Motor neuron (in vitro differentiated cells): ENCODE data around the gene LYG2. TPM values are rescaled to one million over a fixed set of nuclear protein-coding genes. Genes with fewer than 3 reads are reported as not detected.
"Not testable (repeated sequence)": the region's sequence is repeated elsewhere in the genome, so short reads cannot be mapped to it uniquely, and the experiment has no call there.

Experiments
- ATAC-seq, 8 experiments: fragments of 200-7000 bp; cut with Tn5 transposase; replicated peaks in 6 of 8; 2 replicates each; pipeline ENCODE4 v1.8.0; 2021; ENCODE audit warnings: mild to moderate bottlenecking in 8 of 8, moderate library complexity in 8 of 8
- H3K27ac ChIP-seq, 2 donors: fragments of 250-450 bp; sonication (Bioruptor Pico); 2 replicates each; pipeline ENCODE4 v1.9.0; 2021; ENCODE audit warnings: antibody characterized with exemption in 2 of 2, mild to moderate bottlenecking in 2 of 2, moderate library complexity in 1 of 2
- H3K4me1 ChIP-seq, 2 donors: fragments of 250-450 bp; sonication (Bioruptor Pico); replicated peaks in 1 of 2; 2 replicates each; pipeline ENCODE4 v1.6.1; 2021; ENCODE audit warnings: antibody characterized with exemption in 2 of 2, mild to moderate bottlenecking in 2 of 2, moderate library complexity in 1 of 2
- H3K4me3 ChIP-seq, 5 donors: fragments of 250-450 bp; sonication (Bioruptor Pico); 2 replicates each; pipeline ENCODE4 v1.9.0; 2021; ENCODE audit warnings: antibody characterized with exemption in 5 of 5, mild to moderate bottlenecking in 5 of 5, moderate library complexity in 4 of 5
- WGBS, 10 experiments: fragments of 450-650 bp; shearing (Covaris generic); methylation state at CpG; one replicate each; pipeline ENCODE4 v1.0.0; 2022; 5-methylcytosine and 5-hydroxymethylcytosine counted together
- in situ Hi-C, 9 experiments: fragments of 400-800 bp; cut with MboI; loops; one replicate each; pipeline ENCODE4 v1.15.0; 2021; ENCODE audit warnings: low sequenced_read_pairs in 9 of 9, low pct_unique_long_range_greater_than_20kb in 2 of 9; ENCODE audit not compliant: unreplicated experiment in 9 of 9
- total RNA-seq, 8 experiments: library from RNA; unstranded; fragments of 300-600 nt; gene quantifications; 2 replicates each; pipeline versions ENCODE4 v1.2.3 to v1.2.4, GENCODE V29; 2022

The LYG2 gene
- total RNA-seq: 1 to 10 TPM in 1 of 8 experiments, under 1 TPM in 1, not detected in 6; 0.41 to 1.6 TPM

DNA sequence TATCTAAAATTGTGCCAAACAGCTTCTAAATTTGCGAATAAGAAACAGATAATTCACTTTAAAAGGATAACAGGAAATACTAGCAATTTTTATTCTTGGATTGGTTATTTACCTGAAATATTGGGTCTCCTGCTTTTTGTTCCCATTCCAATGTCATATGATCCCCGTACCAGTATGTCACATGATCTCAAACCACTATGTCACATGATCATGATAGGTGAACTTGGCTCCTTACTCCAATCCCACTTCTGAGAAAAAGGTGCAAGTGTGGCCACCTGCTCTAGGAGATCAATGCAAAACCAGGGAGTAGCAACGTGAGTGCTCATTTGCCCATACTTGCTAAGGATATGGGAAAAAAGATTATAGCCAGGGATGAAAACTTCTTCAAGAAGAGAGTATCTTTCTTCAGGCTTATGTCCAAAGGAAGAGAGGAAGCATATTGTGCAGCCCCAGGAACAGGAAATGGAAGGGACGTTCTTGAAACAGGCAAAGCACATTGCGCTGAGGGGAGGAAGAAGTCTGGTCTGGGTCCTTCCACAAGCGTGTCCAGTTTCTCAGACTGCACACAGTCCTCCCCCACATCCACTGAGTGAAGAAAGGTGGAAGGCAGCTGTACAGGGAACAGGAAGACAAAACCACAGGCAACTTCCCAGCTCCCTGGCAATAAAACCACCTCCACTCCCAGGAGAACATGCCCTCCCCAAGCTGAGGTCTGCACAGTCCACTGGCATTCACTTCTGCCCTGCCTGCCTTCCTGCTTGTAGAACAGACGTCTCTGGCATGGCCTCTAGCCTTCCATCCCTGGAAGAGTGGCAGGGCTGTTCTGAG lies at the start of gene LYG2:
LYG2 (minus strand) TSS at position 176 of the 828 bp plus-strand sequence. CDS start 1,406 bp downstream, outside the sequence.
- in situ Hi-C loops: no loop called here
- no peak for ATAC-seq
- Histone ChIP-seq H3K27ac (no peak within 1 kb of the TSS), H3K4me1 (no peaks in the 10 kb centered on the region), H3K4me3 (no peak within 1 kb of the TSS)
- 44 to 100% (median 88%) methylated on average over 1 to 6 of the region's 7 CpGs; no CpG with 5 or more reads in 1 of the 10 experiments for WGBS, 10 experiments

- H3K27ac ChIP-seq, H3K4me1 ChIP-seq, in situ Hi-C loops, ATAC-seq, H3K4me3 ChIP-seq: not testable (repeated sequence)
- 100% methylated on average over 1 of the region's 2 CpGs; no CpG with 5 or more reads in 9 of the 10 experiments for WGBS, 10 experiments
Observed at GRCh38 chr2:99301097-99301496, 45.6 kb upstream of the LYG2 start, which contains the start of gene LYG1. Gene LYG1 (minus strand): TSS chr2:99301197. CDS start chr2:99295670, 5,527 bp downstream.

GRCh38 chr2:99299580-99299979 lies 44.1 kb upstream of the LYG2 start:
- no peaks in the 10 kb centered on the region for H3K4me1 ChIP-seq
- H3K27ac ChIP-seq: no peak overlapping the region
- no peak overlapping the region for H3K4me3 ChIP-seq
- 79 to 100% (median 93%) methylated on average over 3 to 7 of the region's 7 CpGs for WGBS, 10 experiments
- in situ Hi-C loops: no loop called here
- no peak for ATAC-seq

DNA sequence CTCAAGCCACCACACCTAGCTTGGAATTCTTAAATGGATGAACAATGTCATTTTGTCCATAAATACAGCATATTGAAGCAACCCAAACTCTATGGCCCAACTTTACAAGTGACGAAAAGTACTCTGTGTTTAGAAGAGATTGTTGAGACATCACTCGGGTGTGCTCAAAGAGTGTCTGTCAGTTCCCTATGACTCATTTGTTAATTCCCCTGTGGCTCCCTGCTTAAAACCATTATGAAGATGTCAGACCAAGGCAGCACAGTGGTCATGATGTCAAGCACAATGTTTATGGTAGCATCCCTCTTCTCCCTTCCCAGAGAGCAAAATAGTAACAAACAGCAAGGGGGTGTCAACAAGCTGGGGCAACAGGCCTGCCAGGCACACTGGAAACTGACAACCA lies 42.5 kb upstream of the LYG2 start:
- peak in 2 of 8 experiments; percentile 97 to 100 for ATAC-seq
- WGBS, 10 experiments: 40 to 100% (median 90%) methylated on average over 1 to 2 of the region's 2 CpGs; no CpG with 5 or more reads in 1 of the 10 experiments
- no peak overlapping the region for H3K27ac ChIP-seq
- no peaks in the 10 kb centered on the region for H3K4me1 ChIP-seq
- in situ Hi-C loops: no loop called here
- H3K4me3 ChIP-seq: no peak overlapping the region

GRCh38 chr2:99285526-99285925 lies 30.1 kb upstream of the LYG2 start:
- no peak for ATAC-seq

DNA sequence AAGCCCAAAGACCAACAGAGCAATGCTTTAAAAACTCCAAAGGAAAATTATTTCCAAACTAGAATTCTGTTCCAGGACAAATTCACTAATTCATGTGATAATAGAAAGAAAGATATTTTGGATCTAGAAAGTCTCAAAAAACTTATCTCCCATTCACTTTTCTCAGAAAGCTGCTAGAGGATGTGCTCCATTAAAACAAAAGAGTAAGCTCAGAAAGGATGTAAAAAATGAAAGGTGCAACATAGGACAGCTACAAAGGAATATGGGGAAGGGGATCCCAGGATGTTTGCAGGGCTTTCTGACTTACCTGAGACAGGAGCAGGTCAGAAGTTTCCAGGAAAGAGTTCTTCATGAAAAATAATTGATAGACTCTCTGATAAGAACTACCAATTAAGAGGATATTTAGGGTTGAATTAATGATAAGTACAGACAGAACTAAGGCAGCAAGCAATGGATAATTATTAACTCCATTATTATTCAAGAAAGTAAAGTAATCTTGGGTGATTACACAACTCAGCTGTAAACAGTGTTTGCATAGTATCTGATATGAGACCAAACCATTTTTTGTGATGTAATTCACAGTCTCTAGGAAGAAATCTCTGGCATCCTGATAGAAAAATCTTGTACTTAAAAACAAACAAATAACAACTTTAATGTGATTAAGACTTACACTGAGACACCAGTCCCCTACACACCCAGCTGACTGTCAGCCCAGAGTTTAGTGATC lies 24.7 kb upstream of the LYG2 start:
- in situ Hi-C loops: no loop called here
- no peak for ATAC-seq
- no peak overlapping the region for H3K27ac ChIP-seq
- H3K4me1 ChIP-seq: no peaks in the 10 kb centered on the region
- H3K4me3 ChIP-seq: no peak overlapping the region

More at GRCh38 chr2:99285526-99285925, 30.1 kb upstream of the LYG2 start:
- WGBS, 10 experiments: 93 to 100% (median 99%) methylated on average over 1 to 7 of the region's 7 CpGs; no CpG with 5 or more reads in 2 of the 10 experiments
- in situ Hi-C loops: no loop called here
- Histone ChIP-seq H3K4me3 (no peak overlapping the region), H3K4me1 (no peaks in the 10 kb centered on the region), H3K27ac (no peak overlapping the region)

DNA sequence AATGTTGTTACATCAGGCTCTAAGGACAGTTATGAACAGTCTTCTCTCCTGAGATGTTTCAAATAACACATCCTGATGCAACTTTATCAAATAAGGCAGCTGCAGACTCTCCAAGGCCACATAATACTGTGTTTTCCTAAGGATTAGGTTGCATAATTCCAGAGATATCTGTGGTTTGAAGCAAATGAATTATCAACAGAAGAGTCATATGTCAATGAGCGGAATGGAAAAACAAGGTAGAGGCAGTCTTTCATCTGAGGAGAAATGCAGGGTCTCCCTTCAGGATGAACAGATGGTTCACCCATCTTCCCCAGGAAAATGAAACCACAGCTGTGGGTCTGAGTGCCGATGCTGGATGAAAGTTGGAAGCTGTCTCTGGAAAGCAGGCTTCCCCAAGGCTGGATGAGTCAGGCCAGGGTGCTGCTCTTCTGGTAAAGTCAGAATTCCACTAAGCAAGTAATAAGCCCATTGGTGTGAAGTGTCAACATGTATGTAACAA lies 23.4 kb upstream of the LYG2 start:
- in situ Hi-C loops: no loop called here
- ATAC-seq: peak in 2 of 8 experiments; percentile 93 to 95
- WGBS, 10 experiments: 0 to 100% (median 83%) methylated on average over 1 to 2 of the region's 2 CpGs; no CpG with 5 or more reads in 3 of the 10 experiments
- H3K4me1 ChIP-seq: no peaks in the 10 kb centered on the region
- no peak overlapping the region for H3K27ac ChIP-seq
- no peak overlapping the region for H3K4me3 ChIP-seq

DNA sequence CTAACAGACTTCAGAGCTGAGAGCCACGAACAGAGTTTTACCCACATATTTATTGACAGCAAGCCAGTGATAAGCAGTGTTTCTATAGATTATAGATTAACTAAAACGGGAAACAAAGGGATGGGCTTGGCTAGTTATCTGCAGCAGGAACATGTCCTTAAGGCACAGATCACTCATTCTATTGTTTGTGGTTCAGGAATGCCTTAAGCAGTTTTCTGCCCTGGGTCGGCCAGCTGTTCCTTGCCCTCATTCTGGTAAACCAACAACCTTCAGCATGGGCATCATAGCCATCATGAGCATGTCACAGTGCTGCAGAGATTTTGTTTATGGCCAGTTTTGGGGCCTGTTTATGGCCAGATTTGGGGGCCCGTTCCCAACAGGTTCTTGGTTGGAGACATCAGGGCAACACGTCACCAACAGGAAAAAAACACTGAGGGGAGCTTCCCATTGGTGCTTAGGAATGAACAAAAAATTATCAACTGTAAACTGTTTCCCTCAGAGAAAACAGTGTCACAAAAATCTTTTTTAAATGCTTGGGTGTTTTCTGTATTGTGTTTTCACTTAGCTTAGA lies 22.8 kb upstream of the LYG2 start:
- H3K4me3 ChIP-seq, H3K27ac ChIP-seq, H3K4me1 ChIP-seq, ATAC-seq, in situ Hi-C loops: not testable (repeated sequence)
- 82 to 100% (median 91%) methylated on average over 2 to 5 of the region's 5 CpGs; no CpG with 5 or more reads in 3 of the 10 experiments for WGBS, 10 experiments

DNA sequence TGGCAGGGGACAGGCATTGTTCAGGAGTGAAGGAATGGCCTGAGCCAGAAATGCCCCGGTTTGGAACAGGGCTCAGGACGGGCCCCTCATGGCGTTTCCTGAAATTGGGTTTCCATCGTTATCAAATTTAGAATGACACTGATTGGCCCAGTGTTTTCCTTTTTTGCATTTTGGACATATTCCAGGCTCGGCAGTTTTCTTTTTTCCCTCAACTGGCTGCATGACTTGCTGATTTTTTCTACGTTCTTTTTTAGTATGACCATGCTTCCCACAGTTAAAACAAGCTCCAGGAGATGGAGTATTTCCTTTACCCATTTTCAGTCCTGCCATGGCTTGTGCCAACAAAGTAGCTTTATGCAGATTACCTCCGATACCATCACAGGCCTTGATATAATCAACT lies 20.4 kb upstream of the LYG2 start:
- in situ Hi-C loops: no loop called here
- WGBS, 10 experiments: 47 to 100% (median 83%) methylated on average over 1 to 7 of the region's 7 CpGs; no CpG with 5 or more reads in 1 of the 10 experiments
- no peaks in the 10 kb centered on the region for H3K4me1 ChIP-seq

DNA sequence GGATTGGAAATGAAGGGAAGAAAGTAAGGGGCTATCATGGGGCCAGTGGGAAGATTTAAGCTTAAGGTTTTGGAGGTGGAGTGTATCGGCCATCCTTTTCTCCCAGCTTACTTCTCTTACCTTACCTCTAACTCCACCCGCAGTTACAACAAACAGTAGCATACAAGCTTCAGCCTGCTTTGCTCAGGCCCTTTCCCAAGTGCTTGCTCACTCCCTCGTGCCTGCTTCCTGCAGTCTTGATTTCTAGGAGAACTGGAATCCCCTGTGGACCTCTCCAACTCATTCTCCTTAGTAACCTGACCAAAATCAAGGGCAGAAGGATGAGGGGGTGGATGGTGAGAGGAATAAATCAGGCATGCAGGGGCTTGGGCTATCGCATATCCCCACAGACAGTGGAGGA lies 5.8 kb upstream of the LYG2 start:
- Histone ChIP-seq H3K27ac (no peak overlapping the region), H3K4me3 (no peak overlapping the region), H3K4me1 (no peaks in the 10 kb centered on the region)
- 71 to 100% (median 91%) methylated on average over 1 to 3 of the region's 4 CpGs; no CpG with 5 or more reads in 2 of the 10 experiments for WGBS, 10 experiments
- no peak for ATAC-seq
- in situ Hi-C loops: no loop called here

More for the DNA sequence above, 20.4 kb upstream of the LYG2 start:
- H3K4me3 ChIP-seq: no peak overlapping the region
- ATAC-seq: no peak
- H3K27ac ChIP-seq: no peak overlapping the region

GRCh38 chr2:99260184-99260583 lies 4.7 kb upstream of the LYG2 start:
- no peak for ATAC-seq
- WGBS, 10 experiments: 79 to 100% (median 100%) methylated on average over 1 to 2 of the region's 2 CpGs; no CpG with 5 or more reads in 5 of the 10 experiments
- H3K27ac ChIP-seq: no peak overlapping the region

DNA sequence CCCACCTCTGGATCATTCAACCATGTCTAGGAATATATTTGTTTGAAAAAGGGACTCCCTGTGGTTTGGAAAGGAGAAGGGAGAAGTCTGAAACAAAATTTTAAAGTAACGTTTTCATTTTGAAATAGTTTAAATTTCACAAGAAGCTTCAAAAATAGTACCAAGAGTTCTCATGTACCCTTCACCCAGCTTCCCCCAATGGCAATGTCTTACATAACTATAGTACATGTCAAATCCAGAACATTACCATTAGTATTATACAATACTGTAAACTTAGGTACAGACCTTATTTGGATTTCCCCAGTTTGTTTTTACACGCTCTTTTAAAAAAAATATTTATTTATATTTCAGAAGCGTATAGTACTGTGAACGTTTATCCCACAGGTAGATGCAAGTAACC lies 4.0 kb upstream of the LYG2 start:
- in situ Hi-C loops: no loop called here
- Histone ChIP-seq H3K4me3 (no peak overlapping the region), H3K27ac (no peak overlapping the region), H3K4me1 (no peaks in the 10 kb centered on the region)
- ATAC-seq: no peak
- 42 to 100% (median 89%) methylated on average over 1 to 4 of the region's 4 CpGs for WGBS, 10 experiments

More at GRCh38 chr2:99260184-99260583, 4.7 kb upstream of the LYG2 start:
- in situ Hi-C loops: no loop called here
- no peaks in the 10 kb centered on the region for H3K4me1 ChIP-seq
- no peak overlapping the region for H3K4me3 ChIP-seq

- WGBS, 10 experiments: 25 to 100% (median 100%) methylated on average over 1 of the region's 2 CpGs; no CpG with 5 or more reads in 3 of the 10 experiments
- in situ Hi-C loops: no loop called here
- H3K27ac ChIP-seq: no peak overlapping the region
- ATAC-seq: no peak
- H3K4me3 ChIP-seq: no peak overlapping the region
- H3K4me1 ChIP-seq: no peaks in the 10 kb centered on the region
Observed at GRCh38 chr2:99256677-99257076, 1.2 kb upstream of the LYG2 start.
